Measurements from ENCODE around the gene KAZALD1. TPM values are rescaled to one million over a fixed set of nuclear protein-coding genes. Genes with fewer than 3 reads are reported as not detected.

The KAZALD1 gene
- polyA plus RNA-seq, 3 donors = 10.1 to 13.6 (median 10.5) TPM

Other genes with a start within 250 kb of the KAZALD1 start
- 10 to 100 TPM; 29.9 to 47.6 (median 44.8) TPM for gene SLF2, start 149.0 kb upstream of the KAZALD1 start, polyA plus RNA-seq (ENCODE audit: insufficient read length in 3 of 3)
- gene SEMA4G, start 92.5 kb upstream of the KAZALD1 start, polyA plus RNA-seq (ENCODE audit: insufficient read length in 3 of 3) = 10 to 100 TPM; 49.8 to 67.6 (median 61.7) TPM
- gene MRPL43, start 74.5 kb upstream of the KAZALD1 start, polyA plus RNA-seq (ENCODE audit: insufficient read length in 3 of 3) = 100 to 1,000 TPM in 2 of 3 donors, 10 to 100 TPM in 1; 94.5 to 128 (median 103) TPM
- gene TWNK, start 74.4 kb upstream of the KAZALD1 start, polyA plus RNA-seq (ENCODE audit: insufficient read length in 3 of 3) = 10 to 100 TPM; 14.3 to 17.9 (median 16.7) TPM
- 10 to 100 TPM; 70.0 to 80.1 (median 76.2) TPM for gene LZTS2, start 62.2 kb upstream of the KAZALD1 start, polyA plus RNA-seq (ENCODE audit: insufficient read length in 3 of 3)
- 1 to 10 TPM; 2.8 to 5.6 (median 3.2) TPM for gene PDZD7, start 30.9 kb upstream of the KAZALD1 start, polyA plus RNA-seq (ENCODE audit: insufficient read length in 3 of 3)
- 10 to 100 TPM; 20.4 to 31.1 (median 26.9) TPM for gene SFXN3, start 30.8 kb upstream of the KAZALD1 start, polyA plus RNA-seq (ENCODE audit: insufficient read length in 3 of 3)
- under 1 TPM in 2 of 3 donors, not detected in 1; 0.05 to 0.11 TPM for gene TLX1, start 69.3 kb downstream of the KAZALD1 start, polyA plus RNA-seq (ENCODE audit: insufficient read length in 3 of 3)
- gene LBX1, start 167.5 kb downstream of the KAZALD1 start, polyA plus RNA-seq (ENCODE audit: insufficient read length in 3 of 3) = under 1 TPM in 1 of 3 donors, not detected in 2; 0.07 TPM

Data from renal pelvis (tissue), 3 donors.